Suprapubic skin (tissue), 4 donors: ENCODE measurements around the gene NBL1. TPM values are rescaled to one million over a fixed set of nuclear protein-coding genes. Genes with fewer than 3 reads are reported as not detected.

Source experiments
- DNase-seq, 2 donors: peaks; one replicate each; pipeline ENCODE4 v3.0.0-alpha.2; 2019; ENCODE audit warnings: low spot score in 2 of 2
- H3K27ac ChIP-seq: fragments of 200-600 bp; sonication (generic); one replicate; pipeline ENCODE4 v1.5.1; 2019
- H3K27me3 ChIP-seq: fragments of 200-600 bp; sonication (generic); one replicate; pipeline ENCODE4 v1.5.1; 2019
- H3K36me3 ChIP-seq: fragments of 200-600 bp; sonication (generic); one replicate; pipeline ENCODE4 v1.5.1; 2019
- H3K4me1 ChIP-seq: fragments of 200-600 bp; sonication (generic); one replicate; pipeline ENCODE4 v1.5.1; 2019
- H3K4me3 ChIP-seq: fragments of 200-600 bp; sonication (generic); one replicate; pipeline ENCODE4 v1.5.1; 2019; ENCODE audit warnings: mild to moderate bottlenecking
- H3K9me3 ChIP-seq: fragments of 200-600 bp; sonication (generic); one replicate; pipeline ENCODE4 v1.5.1; 2019
- EP300 ChIP-seq: sonication (generic); formaldehyde crosslinking; IDR thresholded peaks from one replicate; pipeline ENCODE4 v1.6.1; 2017; ENCODE audit warnings: antibody characterized with exemption
- POLR2A ChIP-seq, 2 donors: fragments of 450-650 bp; IDR thresholded peaks; one replicate each; pipeline ENCODE4 v1.6.1; 2017; ENCODE audit warnings: antibody characterized with exemption in 2 of 2, mild to moderate bottlenecking in 2 of 2, moderate library complexity in 2 of 2
- POLR2AphosphoS5 ChIP-seq, 3 donors: sonication (generic); formaldehyde crosslinking; IDR thresholded peaks; one replicate each; pipeline ENCODE4 v1.6.1; 2017; ENCODE audit warnings: antibody characterized with exemption in 3 of 3
- WGBS: methylation state at CpG from one replicate; pipeline ENCODE4 v1.1.5; 2018; 5-methylcytosine and 5-hydroxymethylcytosine counted together
- total RNA-seq, 4 donors: library from RNA; depleted of rRNA; stranded (reverse); fragments of >200 nt; gene quantifications; one replicate each; pipeline ENCODE4 v1.1.0, GENCODE V29; 2016
- TF ChIP-seq, protein P1 (sequence below), 2 donors: fragments of 200-600 bp in 1 of 2; fragments of 450-650 bp in 1 of 2; sonication (generic) in 1 of 2; IDR thresholded peaks; one replicate each; pipeline ENCODE4 v1.5.1; 2016 to 2019; ENCODE audit warnings: antibody characterized with exemption in 2 of 2, mild to moderate bottlenecking in 1 of 2, moderate library complexity in 1 of 2

NBL1 gene
- total RNA-seq, 4 donors from 2014 or later = 144 to 197 (median 167) TPM

DNA sequence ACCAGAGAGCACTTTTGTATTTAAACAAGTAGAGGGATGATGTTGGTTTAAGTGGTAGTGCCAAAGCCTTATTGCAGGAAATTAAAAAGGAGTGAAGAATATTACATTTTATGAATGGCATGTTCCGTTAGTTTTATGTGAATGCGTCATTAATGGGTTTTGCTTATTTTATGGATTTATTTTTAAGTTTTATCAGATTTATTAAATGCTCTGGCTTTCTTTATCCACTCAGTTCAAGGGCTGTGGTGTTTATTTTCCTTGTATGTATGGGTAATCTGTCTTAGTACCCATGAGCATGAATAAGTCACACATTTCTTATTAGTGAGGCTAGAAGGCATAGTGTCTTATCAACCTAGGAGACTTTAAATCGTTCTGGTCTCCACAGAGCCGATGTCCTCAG is 41.6 kb upstream of the NBL1 start:
- TF ChIP-seq EP300 = no peak
- no peaks in the 10 kb centered on the region for H3K27me3 ChIP-seq
- 66% methylated on average over 4 of the region's 4 CpGs for WGBS
- H3K9me3 ChIP-seq = no peaks in the 10 kb centered on the region
- H3K4me1 ChIP-seq = peaks cover 54% of the 10 kb centered on the region
- H3K4me3 ChIP-seq = no peak overlapping the region
- no peak for DNase-seq
- no peaks in the 10 kb centered on the region for H3K36me3 ChIP-seq
- H3K27ac ChIP-seq = no peak overlapping the region

DNA sequence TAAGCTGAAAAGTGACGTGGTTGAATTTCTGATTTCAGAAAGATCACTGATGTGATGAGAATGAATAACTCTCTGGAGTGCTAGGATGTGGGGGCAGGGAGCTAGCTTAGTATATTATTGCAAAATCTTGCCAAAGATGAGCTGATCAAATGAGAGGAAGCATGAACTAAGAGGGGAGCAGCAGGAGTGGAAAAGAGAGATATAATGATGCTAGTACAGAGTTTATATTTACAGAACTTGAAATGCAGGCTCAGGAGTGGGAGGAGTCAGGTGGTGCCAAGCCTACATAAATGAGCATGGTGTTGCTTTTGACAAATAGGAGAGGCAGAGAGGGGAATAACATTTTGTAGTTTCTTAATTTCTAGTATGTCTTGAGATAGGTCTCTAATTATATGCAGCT is 38.1 kb upstream of the NBL1 start:
- no peak for DNase-seq
- H3K4me3 ChIP-seq = no peak overlapping the region
- WGBS = 48% methylated on average over 1 of the region's 1 CpG
- H3K36me3 ChIP-seq = no peaks in the 10 kb centered on the region
- H3K27ac ChIP-seq = no peak overlapping the region
- no peaks in the 10 kb centered on the region for H3K27me3 ChIP-seq
- TF ChIP-seq, protein P1, sequence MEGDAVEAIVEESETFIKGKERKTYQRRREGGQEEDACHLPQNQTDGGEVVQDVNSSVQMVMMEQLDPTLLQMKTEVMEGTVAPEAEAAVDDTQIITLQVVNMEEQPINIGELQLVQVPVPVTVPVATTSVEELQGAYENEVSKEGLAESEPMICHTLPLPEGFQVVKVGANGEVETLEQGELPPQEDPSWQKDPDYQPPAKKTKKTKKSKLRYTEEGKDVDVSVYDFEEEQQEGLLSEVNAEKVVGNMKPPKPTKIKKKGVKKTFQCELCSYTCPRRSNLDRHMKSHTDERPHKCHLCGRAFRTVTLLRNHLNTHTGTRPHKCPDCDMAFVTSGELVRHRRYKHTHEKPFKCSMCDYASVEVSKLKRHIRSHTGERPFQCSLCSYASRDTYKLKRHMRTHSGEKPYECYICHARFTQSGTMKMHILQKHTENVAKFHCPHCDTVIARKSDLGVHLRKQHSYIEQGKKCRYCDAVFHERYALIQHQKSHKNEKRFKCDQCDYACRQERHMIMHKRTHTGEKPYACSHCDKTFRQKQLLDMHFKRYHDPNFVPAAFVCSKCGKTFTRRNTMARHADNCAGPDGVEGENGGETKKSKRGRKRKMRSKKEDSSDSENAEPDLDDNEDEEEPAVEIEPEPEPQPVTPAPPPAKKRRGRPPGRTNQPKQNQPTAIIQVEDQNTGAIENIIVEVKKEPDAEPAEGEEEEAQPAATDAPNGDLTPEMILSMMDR (IDR thresholded peaks at IDR 0.05) = no peak
- TF ChIP-seq POLR2A (IDR thresholded peaks at IDR 0.05) (no peak), EP300 (no peak), POLR2AphosphoS5 (IDR thresholded peaks at IDR 0.05) (no peak)
- peaks cover 31% of the 10 kb centered on the region for H3K4me1 ChIP-seq
- no peaks in the 10 kb centered on the region for H3K9me3 ChIP-seq

DNA sequence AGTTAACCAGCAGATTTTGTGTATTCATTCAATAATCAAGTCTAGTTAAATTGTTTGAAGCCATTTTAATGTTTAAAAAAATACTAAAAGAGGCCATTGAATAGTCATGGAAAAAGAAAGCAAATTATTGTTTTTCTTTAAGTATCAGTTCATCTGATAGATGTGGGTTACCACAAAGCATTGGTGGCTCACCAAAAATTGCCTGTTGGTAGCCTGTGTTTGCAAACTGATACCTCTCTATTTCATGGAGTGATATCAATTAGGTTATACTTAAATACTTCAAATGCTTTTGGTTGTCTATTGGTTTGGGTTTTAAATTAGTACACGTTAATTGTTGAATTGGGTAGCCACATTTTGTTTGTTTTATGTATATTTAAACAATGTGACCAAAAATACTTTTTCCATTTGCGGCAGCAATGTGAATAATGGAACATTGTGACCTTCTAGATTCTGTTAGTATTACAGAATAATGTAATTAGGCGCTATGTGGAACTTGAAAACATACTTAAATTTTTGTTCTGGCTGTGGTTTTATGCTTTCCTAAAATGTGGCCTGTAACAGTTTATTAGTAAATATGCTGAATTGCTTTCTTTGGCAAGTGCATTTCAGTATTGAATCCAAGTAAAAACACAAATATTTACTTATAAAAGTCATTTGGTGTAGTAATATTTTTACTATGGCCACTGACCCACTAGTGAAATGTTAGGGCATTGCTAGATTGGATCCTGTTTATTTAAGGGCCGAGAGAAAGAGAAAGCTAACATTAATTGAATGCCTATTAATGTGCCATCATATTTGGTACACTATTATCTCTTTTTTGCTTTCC is 37.1 kb upstream of the NBL1 start:
- no peak overlapping the region for H3K4me3 ChIP-seq
- no peak for DNase-seq
- H3K27ac ChIP-seq = no peak overlapping the region
- H3K27me3 ChIP-seq = no peaks in the 10 kb centered on the region
- no peaks in the 10 kb centered on the region for H3K36me3 ChIP-seq
- H3K9me3 ChIP-seq = no peaks in the 10 kb centered on the region
- TF ChIP-seq POLR2AphosphoS5 (IDR thresholded peaks at IDR 0.05) = no peak
- no peak for TF ChIP-seq EP300
- TF ChIP-seq, protein P1 (IDR thresholded peaks at IDR 0.05) = no peak
- 56% methylated on average over 4 of the region's 4 CpGs for WGBS
- H3K4me1 ChIP-seq = peaks cover 31% of the 10 kb centered on the region

DNA sequence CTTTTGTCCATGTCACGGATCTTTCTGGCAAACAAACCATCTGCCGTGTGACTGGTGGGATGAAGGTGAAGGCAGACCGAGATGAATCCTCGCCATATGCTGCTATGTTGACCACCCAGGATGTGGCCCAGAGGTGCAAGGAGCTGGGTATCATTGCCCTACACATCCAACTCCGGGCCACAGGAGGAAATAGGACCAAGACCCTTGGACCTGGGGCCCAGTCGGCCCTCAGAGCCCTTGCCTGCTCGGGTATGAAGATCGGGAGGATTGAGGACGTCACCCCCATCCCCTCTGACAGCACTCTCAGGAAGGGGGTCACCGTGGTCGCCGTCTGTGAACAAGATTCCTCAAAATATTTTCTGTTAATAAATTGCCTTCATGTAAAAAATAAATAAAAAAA is 35.9 kb upstream of the NBL1 start:
- Histone ChIP-seq H3K27ac (no peak overlapping the region), H3K27me3 (no peaks in the 10 kb centered on the region), H3K4me1 (peaks cover 28% of the 10 kb centered on the region), H3K9me3 (no peaks in the 10 kb centered on the region), H3K36me3 (no peaks in the 10 kb centered on the region), H3K4me3 (no peak overlapping the region)
- DNase-seq = no peak
- WGBS = 91% methylated on average over 12 of the region's 12 CpGs
- TF ChIP-seq EP300 (no peak), POLR2A (IDR thresholded peaks at IDR 0.05) (no peak), POLR2AphosphoS5 (IDR thresholded peaks at IDR 0.05) (no peak)
- TF ChIP-seq, protein P1 (IDR thresholded peaks at IDR 0.05) = no peak

DNA sequence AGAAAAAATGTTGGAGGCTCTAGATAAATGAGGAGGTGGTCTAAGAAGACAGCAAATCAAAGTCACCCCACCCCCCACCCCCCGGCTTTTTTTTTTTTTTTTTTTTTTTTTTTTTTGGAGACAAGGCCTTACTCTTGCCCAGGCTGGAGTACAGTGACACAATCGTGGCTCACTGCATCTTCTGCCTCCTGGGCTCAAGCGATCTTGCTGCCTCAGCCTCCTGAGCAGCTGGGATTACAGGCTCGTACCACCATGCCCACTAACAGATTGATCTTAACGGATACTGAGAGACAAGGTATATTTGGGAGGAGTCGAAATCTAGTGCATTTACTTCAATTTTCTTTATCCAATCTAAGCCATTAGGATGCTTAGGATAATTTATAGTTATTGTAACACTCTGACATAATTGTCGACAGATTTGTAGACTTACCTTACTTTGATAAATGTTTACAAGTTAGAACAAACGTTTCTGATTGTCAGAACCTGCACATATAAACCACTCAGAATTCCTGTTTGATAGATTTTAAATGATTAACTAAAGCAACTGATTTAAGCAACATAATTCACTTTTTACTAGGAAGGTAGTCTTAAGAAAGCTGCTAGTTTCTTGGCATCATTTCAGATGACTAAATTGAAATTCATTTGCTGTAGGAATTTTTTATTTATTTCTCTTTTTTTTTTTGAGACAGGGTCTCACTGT is 33.7 kb upstream of the NBL1 start:
- Histone ChIP-seq H3K36me3 (peaks cover 7% of the 10 kb centered on the region), H3K27ac (no peak overlapping the region), H3K4me3 (no peak overlapping the region), H3K27me3 (no peaks in the 10 kb centered on the region), H3K9me3 (no peaks in the 10 kb centered on the region), H3K4me1 (peaks cover 20% of the 10 kb centered on the region)
- TF ChIP-seq, protein P1 (IDR thresholded peaks at IDR 0.05) = no peak
- TF ChIP-seq POLR2AphosphoS5 (IDR thresholded peaks at IDR 0.05) (no peak), EP300 (no peak), POLR2A (IDR thresholded peaks at IDR 0.05) (no peak)
- 45% methylated on average over 8 of the region's 8 CpGs for WGBS
- DNase-seq = no peak
